Fibroblast of villous mesenchyme (primary cell): ENCODE results near the gene SPIN1. TPM values are rescaled to one million over a fixed set of nuclear protein-coding genes. Genes with fewer than 3 reads are reported as not detected.

Experiments used
- DNase-seq: peaks from one replicate; pipeline ENCODE4 v3.0.0-alpha.2; 2010; ENCODE audit warnings: low read depth
- H3K4me3 ChIP-seq: 2 replicates; pipeline ENCODE4 v1.5.1; 2011; ENCODE audit warnings: low read depth, mild to moderate bottlenecking, low read length
- total RNA-seq: library from RNA; depleted of rRNA; stranded (reverse); fragments of >200 nt; gene quantifications from 2 replicates; pipeline ENCODE4 v1.2.3, GENCODE V29; 2012
- TF ChIP-seq, protein P1 (sequence below): IDR thresholded peaks from 2 replicates; pipeline ENCODE4 v1.5.1; 2012; ENCODE audit warnings: low read depth, mild to moderate bottlenecking, low read length; ENCODE audit not compliant: insufficient read depth

Gene SPIN1
- total RNA-seq, 1 donor, result 165 TPM

DNA sequence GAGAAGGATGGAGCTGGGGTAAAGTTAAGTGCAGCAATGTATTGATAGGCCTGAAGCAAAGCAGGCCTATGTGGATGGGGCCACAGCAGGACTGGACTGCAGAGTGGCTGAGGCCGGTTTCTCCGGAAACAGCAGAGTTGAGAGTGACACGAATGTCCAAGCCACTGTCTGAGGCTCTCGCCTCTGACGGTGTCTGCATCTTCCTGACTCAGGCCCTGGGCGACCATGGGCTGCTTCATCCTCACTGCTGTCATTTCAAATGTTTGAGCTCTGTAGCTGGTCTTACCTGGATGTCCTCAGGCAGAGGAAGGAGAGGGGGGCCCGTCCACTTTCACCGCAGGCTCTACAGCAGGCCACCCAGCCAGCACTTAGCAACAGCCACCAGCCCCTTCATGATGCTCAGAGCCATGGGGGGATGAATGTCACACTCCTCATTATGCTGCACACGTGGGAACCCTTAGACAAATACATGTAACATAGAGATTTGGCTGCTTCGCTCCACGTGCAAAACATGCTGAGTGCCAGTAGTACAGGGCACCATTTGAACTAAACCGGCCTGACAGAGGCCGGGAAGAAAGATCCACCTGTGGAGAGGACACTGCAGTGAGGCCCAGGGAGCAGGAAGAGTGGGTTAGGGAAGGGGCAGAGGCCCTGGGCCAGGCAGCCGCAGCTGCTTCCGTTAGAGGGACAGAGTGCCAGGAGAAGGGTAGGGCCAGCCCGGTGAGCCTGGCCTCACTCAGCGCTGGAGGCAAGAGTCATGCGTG lies 115.0 kb downstream of the SPIN1 start:
- TF ChIP-seq, protein P1, sequence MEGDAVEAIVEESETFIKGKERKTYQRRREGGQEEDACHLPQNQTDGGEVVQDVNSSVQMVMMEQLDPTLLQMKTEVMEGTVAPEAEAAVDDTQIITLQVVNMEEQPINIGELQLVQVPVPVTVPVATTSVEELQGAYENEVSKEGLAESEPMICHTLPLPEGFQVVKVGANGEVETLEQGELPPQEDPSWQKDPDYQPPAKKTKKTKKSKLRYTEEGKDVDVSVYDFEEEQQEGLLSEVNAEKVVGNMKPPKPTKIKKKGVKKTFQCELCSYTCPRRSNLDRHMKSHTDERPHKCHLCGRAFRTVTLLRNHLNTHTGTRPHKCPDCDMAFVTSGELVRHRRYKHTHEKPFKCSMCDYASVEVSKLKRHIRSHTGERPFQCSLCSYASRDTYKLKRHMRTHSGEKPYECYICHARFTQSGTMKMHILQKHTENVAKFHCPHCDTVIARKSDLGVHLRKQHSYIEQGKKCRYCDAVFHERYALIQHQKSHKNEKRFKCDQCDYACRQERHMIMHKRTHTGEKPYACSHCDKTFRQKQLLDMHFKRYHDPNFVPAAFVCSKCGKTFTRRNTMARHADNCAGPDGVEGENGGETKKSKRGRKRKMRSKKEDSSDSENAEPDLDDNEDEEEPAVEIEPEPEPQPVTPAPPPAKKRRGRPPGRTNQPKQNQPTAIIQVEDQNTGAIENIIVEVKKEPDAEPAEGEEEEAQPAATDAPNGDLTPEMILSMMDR, result no peak
- no peak overlapping the region for H3K4me3 ChIP-seq

DNA sequence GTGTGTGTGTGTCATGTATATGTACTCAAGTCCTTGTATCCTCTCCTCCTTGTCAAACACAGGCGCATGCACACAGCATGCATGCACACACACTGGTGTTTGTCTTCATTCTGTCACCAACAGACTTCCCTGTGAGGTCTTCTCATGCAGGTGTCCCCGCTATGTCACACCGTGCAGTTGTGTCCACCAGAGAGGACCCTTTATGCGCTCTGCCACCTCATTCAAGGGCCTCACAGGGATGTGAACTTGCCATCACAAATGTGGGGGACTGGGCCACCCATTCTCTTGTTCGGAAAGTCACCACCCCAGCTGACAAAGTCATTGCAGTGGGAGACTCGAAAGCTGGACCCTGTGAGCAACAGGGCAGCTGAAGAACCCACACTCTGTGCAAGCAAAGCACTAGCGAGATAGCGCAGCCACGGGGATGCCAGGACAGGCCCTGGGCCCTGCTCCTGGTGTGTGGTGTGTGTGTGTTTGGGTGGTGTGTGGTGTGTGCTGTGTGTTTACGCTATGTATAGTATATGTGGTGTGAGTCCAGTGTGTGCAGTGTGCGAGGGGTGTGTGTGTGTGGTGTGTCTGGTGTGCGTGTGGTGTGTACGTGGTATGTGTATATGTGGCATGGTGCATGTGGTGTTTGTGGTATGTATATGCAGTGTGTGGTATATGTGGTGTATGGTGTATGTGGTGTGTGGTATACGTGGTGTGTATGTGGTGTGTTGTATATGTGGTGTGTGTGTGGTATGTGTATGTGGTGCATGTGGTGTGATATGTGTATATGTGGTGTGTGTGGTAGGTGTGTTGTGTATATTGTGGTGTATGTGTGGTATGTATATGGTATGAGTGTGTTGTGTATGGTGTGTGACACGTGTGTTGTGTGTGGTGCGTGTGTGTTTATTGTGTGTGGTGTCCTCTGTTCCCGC lies 115.9 kb downstream of the SPIN1 start:
- no peak overlapping the region for H3K4me3 ChIP-seq
- TF ChIP-seq, protein P1, result no peak
- DNase-seq, result no peak

More for the DNA sequence above, 115.0 kb downstream of the SPIN1 start:
- DNase-seq, result no peak

DNA sequence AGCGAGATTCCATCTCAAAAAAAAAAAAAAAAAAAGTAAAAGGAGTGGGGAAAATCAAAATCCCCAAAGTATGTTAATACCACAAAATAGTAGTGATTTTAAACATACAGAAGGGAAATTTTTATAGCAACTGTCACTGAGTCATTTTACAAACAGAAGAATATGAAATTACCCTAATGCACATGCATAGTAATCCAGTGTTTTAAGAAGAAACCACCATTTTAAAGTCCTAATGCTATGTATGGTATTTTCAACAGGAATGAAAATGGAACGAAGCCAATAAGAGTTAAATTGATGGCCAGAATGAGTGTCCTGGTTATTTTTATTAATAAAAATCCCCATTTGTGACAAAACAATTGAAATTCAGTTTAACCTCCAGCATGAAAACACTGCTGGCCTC lies 120.1 kb downstream of the SPIN1 start:
- H3K4me3 ChIP-seq, result no peak overlapping the region
- DNase-seq, result no peak
- TF ChIP-seq, protein P1, result no peak

DNA sequence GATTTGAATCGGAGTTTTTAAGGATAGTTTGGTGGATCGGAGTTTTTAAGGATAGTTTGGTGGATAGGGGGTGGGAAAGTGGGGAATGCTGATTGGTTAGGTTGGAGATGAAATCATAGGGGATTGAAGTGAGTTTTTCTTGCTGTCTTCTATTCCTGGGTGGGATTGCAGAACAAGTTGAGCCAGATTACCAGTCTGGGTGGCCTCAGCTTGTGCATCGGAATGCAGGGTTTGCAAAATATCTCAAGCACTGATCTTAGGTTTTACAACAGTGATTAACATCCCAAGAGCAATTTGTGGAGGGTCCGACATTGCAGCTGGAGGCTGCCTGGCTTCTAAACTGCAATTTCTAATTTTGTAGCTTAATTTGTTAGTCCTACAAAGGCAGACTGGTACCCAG lies 123.7 kb downstream of the SPIN1 start:
- H3K4me3 ChIP-seq, result no peak overlapping the region
- DNase-seq, result no peak
- TF ChIP-seq, protein P1, result no peak

DNA sequence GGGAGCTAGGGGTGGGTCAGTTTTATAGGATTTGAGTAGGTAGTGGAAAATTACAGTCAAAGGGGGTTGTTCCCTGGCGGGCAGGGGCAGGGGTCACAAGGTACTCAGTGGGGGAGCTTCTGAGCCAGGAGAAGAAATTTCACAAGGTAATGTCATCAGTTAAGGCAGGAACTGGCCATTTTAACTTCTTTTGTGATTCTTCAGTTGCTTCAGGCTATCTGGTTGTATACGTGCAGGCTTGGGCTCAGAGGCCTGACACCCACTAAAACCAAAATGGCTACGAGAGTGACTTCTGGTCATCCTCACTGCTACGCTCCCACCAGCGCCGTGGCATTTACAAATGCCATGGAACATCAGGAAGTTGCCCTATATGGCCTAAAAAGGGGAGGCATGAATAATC lies 126.0 kb downstream of the SPIN1 start:
- H3K4me3 ChIP-seq, result no peak overlapping the region
- no peak for DNase-seq
- TF ChIP-seq, protein P1, result no peak

DNA sequence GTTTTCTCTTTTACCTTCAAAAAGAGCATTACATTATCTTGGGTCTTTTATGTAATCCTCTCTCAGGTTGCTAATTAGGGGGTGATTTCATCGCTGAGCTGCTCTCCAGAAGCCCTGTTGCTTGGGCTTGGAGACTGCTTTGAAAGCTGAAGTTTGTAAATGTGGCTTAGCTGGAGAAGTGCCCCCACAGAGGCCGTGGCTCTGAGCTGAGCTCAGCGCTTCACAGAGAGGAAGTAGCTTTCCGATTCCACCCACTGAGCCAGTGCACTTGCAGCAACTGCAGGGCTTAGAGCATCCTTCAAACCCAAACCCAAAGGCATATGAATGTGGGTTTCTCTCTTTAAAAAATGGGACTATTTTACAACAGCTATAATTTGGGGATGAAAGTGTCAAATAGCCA lies 133.1 kb downstream of the SPIN1 start:
- no peak for DNase-seq
- TF ChIP-seq, protein P1, result no peak
- no peak overlapping the region for H3K4me3 ChIP-seq
